OCI-LY1 (cell line): ENCODE measurements around the gene BPIFB6.

Experiments
- H2AFZ ChIP-seq: fragments of 200-600 bp; sonication (generic), shearing (Covaris generic); 2 replicates; pipeline ENCODE4 v1.6.0; 2014; ENCODE audit warnings: antibody characterized with exemption, mild to moderate bottlenecking, low read length
- H3F3A ChIP-seq: fragments of 200-600 bp; sonication (generic), shearing (Covaris generic); 2 replicates; pipeline ENCODE4 v1.6.0; 2014; ENCODE audit warnings: mild to moderate bottlenecking, antibody characterized with exemption, low read length, moderate library complexity; ENCODE audit not compliant: insufficient read depth
- H3K27ac ChIP-seq: fragments of 200-600 bp; sonication (generic); 2 replicates; pipeline ENCODE4 v1.5.1; 2014; ENCODE audit warnings: low read length, mixed run types, mild to moderate bottlenecking, low read depth; ENCODE audit not compliant: poor library complexity, severe bottlenecking
- H3K27me3 ChIP-seq: fragments of 200-600 bp; sonication (generic); 2 replicates; pipeline ENCODE4 v1.6.0; 2014; ENCODE audit warnings: antibody characterized with exemption, mild to moderate bottlenecking, low read length, moderate library complexity; ENCODE audit not compliant: insufficient read depth
- H3K36me3 ChIP-seq: fragments of 200-600 bp; sonication (generic); 2 replicates; pipeline ENCODE4 v1.6.1; 2014; ENCODE audit warnings: mild to moderate bottlenecking, antibody characterized with exemption, low read length, moderate library complexity, mixed read lengths; ENCODE audit not compliant: insufficient read depth
- H3K4me1 ChIP-seq: fragments of 200-600 bp; sonication (generic); 2 replicates; pipeline ENCODE4 v1.5.1; 2014; ENCODE audit warnings: mild to moderate bottlenecking, low read length, moderate library complexity; ENCODE audit not compliant: insufficient read depth, severe bottlenecking
- H3K4me2 ChIP-seq: fragments of 200-600 bp; sonication (generic), shearing (Covaris generic); 2 replicates; pipeline ENCODE4 v1.6.1; 2014; ENCODE audit warnings: low read length
- H3K4me3 ChIP-seq: fragments of 200-600 bp; sonication (generic); 2 replicates; pipeline ENCODE4 v1.5.1; 2014; ENCODE audit warnings: low read length, low read depth, mild to moderate bottlenecking, mixed read lengths; ENCODE audit not compliant: poor library complexity, severe bottlenecking
- H3K79me2 ChIP-seq: fragments of 200-600 bp; shearing (Covaris generic); 2 replicates; pipeline ENCODE4 v1.6.1; 2016; ENCODE audit warnings: mixed run types, low read length, mixed read lengths; ENCODE audit not compliant: insufficient read depth
- H3K9ac ChIP-seq: fragments of 200-600 bp; sonication (generic), shearing (Covaris generic); 2 replicates; pipeline ENCODE4 v1.6.1; 2014; ENCODE audit warnings: mild to moderate bottlenecking, low read length, mixed read lengths
- H3K9me2 ChIP-seq: fragments of 200-600 bp; sonication (generic), shearing (Covaris generic); 2 replicates; pipeline ENCODE4 v1.6.1; 2014; ENCODE audit warnings: low read depth, mild to moderate bottlenecking, low read length, mixed read lengths
- H3K9me3 ChIP-seq: fragments of 200-600 bp; shearing (Covaris generic); 2 replicates; pipeline ENCODE4 v1.6.1; 2014; ENCODE audit warnings: low read length, mixed read lengths
- H4K20me1 ChIP-seq: fragments of 200-600 bp; sonication (generic), shearing (Covaris generic); 2 replicates; pipeline ENCODE4 v1.6.0; 2016; ENCODE audit warnings: mild to moderate bottlenecking, low read length; ENCODE audit not compliant: insufficient read depth
- EZH2 ChIP-seq: fragments of 200-600 bp; sonication (generic), shearing (Covaris generic); IDR thresholded peaks from 2 replicates; pipeline ENCODE4 v1.8.0; 2017; ENCODE audit warnings: borderline replicate concordance, mixed run types, mild to moderate bottlenecking, antibody characterized with exemption, low read length, moderate library complexity, mixed read lengths
- TF ChIP-seq, protein P1 (sequence below): fragments of 200-600 bp; sonication (generic), shearing (Covaris generic); IDR thresholded peaks from 2 replicates; pipeline ENCODE4 v1.5.1; 2017; ENCODE audit warnings: mild to moderate bottlenecking, antibody characterized with exemption, low read length, moderate library complexity, mixed read lengths

BPIFB6 gene

DNA sequence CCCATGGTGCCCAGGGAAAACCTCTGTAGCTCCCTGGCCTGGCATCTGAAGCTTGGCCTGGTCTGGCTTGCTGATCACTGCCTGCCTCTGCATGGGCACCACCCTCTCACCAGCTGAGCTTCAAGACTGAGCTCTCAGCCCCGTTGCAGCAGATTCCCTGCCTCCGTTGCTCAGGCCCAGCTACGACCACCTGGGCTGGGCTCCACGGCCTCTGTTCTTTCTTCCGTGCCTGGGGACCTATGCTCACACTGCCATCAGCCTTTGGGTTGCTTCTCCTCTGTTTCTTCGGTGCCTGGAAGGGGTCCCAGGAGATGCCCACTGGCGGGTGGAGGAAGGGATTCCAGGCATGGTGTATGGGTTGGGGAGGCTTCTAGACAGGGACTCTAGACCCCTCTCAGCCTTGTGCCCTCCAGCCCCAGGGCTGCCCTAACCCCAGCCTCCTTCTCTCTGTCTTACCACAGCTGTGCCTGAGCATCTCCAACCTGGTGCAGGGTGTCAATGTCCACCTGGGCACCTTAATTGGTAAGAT lies 14.8 kb upstream of the BPIFB6 start:
- Histone ChIP-seq H3K79me2 (no peaks in the 10 kb centered on the region), H3F3A (no peaks in the 10 kb centered on the region), H3K9me2 (no peaks in the 10 kb centered on the region), H3K36me3 (no peaks in the 10 kb centered on the region), H3K4me1 (no peaks in the 10 kb centered on the region), H3K27ac (no peak overlapping the region), H3K27me3 (0 out of 2 replicates have a peak, but pooled peaks cover 3% of the 10 kb centered on the region), H3K9me3 (no peaks in the 10 kb centered on the region), H3K9ac (no peak overlapping the region), H2AFZ (no peak overlapping the region), H3K4me2 (no peak overlapping the region), H4K20me1 (no peaks in the 10 kb centered on the region), H3K4me3 (no peak overlapping the region)
- TF ChIP-seq, protein P1, sequence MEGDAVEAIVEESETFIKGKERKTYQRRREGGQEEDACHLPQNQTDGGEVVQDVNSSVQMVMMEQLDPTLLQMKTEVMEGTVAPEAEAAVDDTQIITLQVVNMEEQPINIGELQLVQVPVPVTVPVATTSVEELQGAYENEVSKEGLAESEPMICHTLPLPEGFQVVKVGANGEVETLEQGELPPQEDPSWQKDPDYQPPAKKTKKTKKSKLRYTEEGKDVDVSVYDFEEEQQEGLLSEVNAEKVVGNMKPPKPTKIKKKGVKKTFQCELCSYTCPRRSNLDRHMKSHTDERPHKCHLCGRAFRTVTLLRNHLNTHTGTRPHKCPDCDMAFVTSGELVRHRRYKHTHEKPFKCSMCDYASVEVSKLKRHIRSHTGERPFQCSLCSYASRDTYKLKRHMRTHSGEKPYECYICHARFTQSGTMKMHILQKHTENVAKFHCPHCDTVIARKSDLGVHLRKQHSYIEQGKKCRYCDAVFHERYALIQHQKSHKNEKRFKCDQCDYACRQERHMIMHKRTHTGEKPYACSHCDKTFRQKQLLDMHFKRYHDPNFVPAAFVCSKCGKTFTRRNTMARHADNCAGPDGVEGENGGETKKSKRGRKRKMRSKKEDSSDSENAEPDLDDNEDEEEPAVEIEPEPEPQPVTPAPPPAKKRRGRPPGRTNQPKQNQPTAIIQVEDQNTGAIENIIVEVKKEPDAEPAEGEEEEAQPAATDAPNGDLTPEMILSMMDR: no peak
- TF ChIP-seq EZH2: no peak

DNA sequence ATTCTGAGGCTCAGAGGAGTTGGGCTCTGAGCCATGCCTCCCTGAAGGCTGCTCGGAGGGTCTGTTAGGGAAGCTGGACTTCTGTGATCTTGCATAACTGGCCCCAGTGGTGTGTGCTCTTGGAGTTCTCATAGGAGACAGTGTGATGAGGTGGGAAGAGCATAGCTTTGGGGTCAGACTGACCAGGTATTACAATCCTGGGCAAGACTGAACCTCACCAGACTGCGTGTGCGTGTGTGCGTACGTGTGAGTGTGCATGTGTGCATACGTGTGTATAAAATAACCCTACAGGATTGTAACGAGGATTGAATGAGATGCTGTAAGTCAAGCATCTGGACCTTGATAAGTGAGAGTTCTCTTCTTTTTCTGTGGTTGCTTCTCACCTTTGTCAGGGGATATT lies 13.9 kb upstream of the BPIFB6 start:
- no peaks in the 10 kb centered on the region for H3K36me3 ChIP-seq
- H3K27me3 ChIP-seq: 0 out of 2 replicates have a peak, but pooled peaks cover 3% of the 10 kb centered on the region
- H3K4me3 ChIP-seq: no peak overlapping the region
- H4K20me1 ChIP-seq: no peaks in the 10 kb centered on the region
- H3K9me2 ChIP-seq: no peaks in the 10 kb centered on the region
- no peaks in the 10 kb centered on the region for H3K79me2 ChIP-seq
- H3K4me2 ChIP-seq: no peak overlapping the region
- no peaks in the 10 kb centered on the region for H3K9me3 ChIP-seq
- no peak overlapping the region for H2AFZ ChIP-seq
- no peaks in the 10 kb centered on the region for H3F3A ChIP-seq
- H3K4me1 ChIP-seq: no peaks in the 10 kb centered on the region
- no peak overlapping the region for H3K9ac ChIP-seq
- no peak overlapping the region for H3K27ac ChIP-seq
- no peak for TF ChIP-seq EZH2
- TF ChIP-seq, protein P1: no peak

DNA sequence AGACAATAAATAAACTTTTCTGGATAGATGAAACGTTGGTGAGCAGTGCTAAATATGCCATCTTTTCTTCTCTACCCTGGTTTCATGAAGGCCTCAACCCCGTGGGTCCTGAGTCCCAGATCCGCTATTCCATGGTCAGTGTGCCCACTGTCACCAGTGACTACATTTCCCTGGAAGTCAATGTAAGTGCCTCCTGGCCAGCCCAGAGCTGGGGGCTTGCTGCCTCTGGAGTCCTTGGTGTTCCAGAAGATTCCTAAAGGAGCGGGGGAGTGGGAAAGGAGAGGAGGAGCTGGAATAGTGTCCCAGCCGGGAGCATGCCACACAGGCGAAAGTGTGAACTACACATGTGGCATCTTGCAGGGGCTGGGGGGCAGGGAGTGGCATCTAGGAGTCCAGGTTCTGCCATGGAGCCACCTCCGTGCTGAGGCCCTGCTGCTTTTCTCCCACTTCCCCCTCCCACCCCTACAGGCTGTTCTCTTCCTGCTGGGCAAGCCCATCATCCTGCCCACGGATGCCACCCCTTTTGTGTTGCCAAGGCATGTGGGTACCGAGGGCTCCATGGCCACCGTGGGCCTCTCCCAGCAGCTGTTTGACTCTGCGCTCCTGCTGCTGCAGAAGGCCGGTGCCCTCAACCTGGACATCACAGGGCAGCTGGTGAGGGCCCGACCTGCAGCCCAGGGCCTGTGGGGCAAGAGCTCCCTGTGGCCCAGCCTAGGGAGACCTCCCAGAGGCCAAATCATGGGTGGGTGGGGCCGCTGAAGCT lies 13.1 kb upstream of the BPIFB6 start:
- Histone ChIP-seq H3K9me2 (no peaks in the 10 kb centered on the region), H3K9ac (no peak overlapping the region), H3K27me3 (0 out of 2 replicates have a peak, but pooled peaks cover 3% of the 10 kb centered on the region), H3K4me1 (no peaks in the 10 kb centered on the region), H3K9me3 (no peaks in the 10 kb centered on the region), H3K27ac (no peak overlapping the region), H3K4me3 (no peak overlapping the region), H3K79me2 (no peaks in the 10 kb centered on the region), H2AFZ (no peak overlapping the region), H3F3A (no peaks in the 10 kb centered on the region), H3K36me3 (no peaks in the 10 kb centered on the region), H4K20me1 (no peaks in the 10 kb centered on the region), H3K4me2 (no peak overlapping the region)
- no peak for TF ChIP-seq EZH2
- TF ChIP-seq, protein P1: no peak
